CD14-positive monocyte (primary cell): ENCODE results near the gene ACKR4. TPM values are rescaled to one million over a fixed set of nuclear protein-coding genes. Genes with fewer than 3 reads are reported as not detected.

Source experiments
- DNase-seq, 3 donors: peaks; one replicate each; pipeline ENCODE4 v3.0.0-alpha.2; 2011 to 2022
- H2AFZ ChIP-seq: 2 replicates; pipeline ENCODE4 v1.6.0; 2012; ENCODE audit warnings: mild to moderate bottlenecking, low read depth, low read length, inconsistent platforms; ENCODE audit not compliant: insufficient read depth, poor library complexity, severe bottlenecking
- H3K27ac ChIP-seq, 2 donors: 1 replicate in 1 of 2; 2 replicates in 1 of 2; pipeline ENCODE4 v1.5.1; 2012 to 2013; ENCODE audit warnings: low read length in 2 of 2, control low read depth in 1 of 2, inconsistent platforms in 1 of 2, low read depth in 1 of 2, mild to moderate bottlenecking in 1 of 2
- H3K27me3 ChIP-seq, 2 donors: one replicate each; pipeline versions ENCODE4 v1.6.0 to v1.6.1; 2011 to 2013; ENCODE audit warnings: low read length in 2 of 2; ENCODE audit not compliant: control insufficient read depth in 2 of 2, insufficient read depth in 2 of 2
- H3K36me3 ChIP-seq, 2 donors: replicated peaks in 1 of 2; 1 replicate in 1 of 2; 2 replicates in 1 of 2; pipeline versions ENCODE4 v1.5.1 to v1.6.1; 2012 to 2013; ENCODE audit warnings: low read length in 2 of 2, control low read depth in 1 of 2, inconsistent platforms in 1 of 2, mild to moderate bottlenecking in 1 of 2; ENCODE audit not compliant: insufficient read depth in 2 of 2, control insufficient read depth in 1 of 2
- H3K4me1 ChIP-seq, 2 donors: 1 replicate in 1 of 2; 2 replicates in 1 of 2; pipeline versions ENCODE4 v1.5.1 to v1.6.1; 2012 to 2013; ENCODE audit warnings: low read length in 2 of 2, control low read depth in 1 of 2, inconsistent platforms in 1 of 2, mild to moderate bottlenecking in 1 of 2, moderate library complexity in 1 of 2; ENCODE audit not compliant: insufficient read depth in 2 of 2, control insufficient read depth in 1 of 2
- H3K4me2 ChIP-seq: replicated peaks from 2 replicates; pipeline ENCODE3; 2012; ENCODE audit warnings: low read length, moderate library complexity, mild to moderate bottlenecking; ENCODE audit not compliant: poor library complexity, severe bottlenecking; ENCODE audit errors: extremely low read depth
- H3K4me3 ChIP-seq, 3 experiments: fragments of 200-600 bp in 1 of 3; sonication (generic) in 1 of 3; replicated peaks in 1 of 3; 1 replicate in 2 of 3; 2 replicates in 1 of 3; pipeline ENCODE4 v1.5.1; 2011 to 2013; ENCODE audit warnings: low read length in 3 of 3, mild to moderate bottlenecking in 3 of 3, control low read depth in 2 of 3, low read depth in 2 of 3, inconsistent platforms in 1 of 3, moderate library complexity in 1 of 3
- H3K79me2 ChIP-seq: 2 replicates; pipeline ENCODE4 v1.6.0; 2012; ENCODE audit warnings: mild to moderate bottlenecking, control low read depth, inconsistent platforms, low read length, moderate library complexity; ENCODE audit not compliant: insufficient read depth
- H3K9ac ChIP-seq: 2 replicates; pipeline ENCODE4 v1.6.0; 2017; ENCODE audit warnings: low read length, mild to moderate bottlenecking; ENCODE audit not compliant: insufficient read depth, poor library complexity, severe bottlenecking
- H3K9me3 ChIP-seq, 2 donors: replicated peaks in 1 of 2; 1 replicate in 1 of 2; 2 replicates in 1 of 2; pipeline versions ENCODE4 v1.5.1 to v1.6.1; 2012 to 2013; ENCODE audit warnings: low read length in 2 of 2, control low read depth in 1 of 2; ENCODE audit not compliant: control insufficient read depth in 1 of 2, insufficient read depth in 1 of 2
- H4K20me1 ChIP-seq: 2 replicates; pipeline ENCODE4 v1.6.0; 2012; ENCODE audit warnings: mild to moderate bottlenecking, low read length, control low read depth, moderate library complexity; ENCODE audit not compliant: insufficient read depth
- H3K27ac Mint-ChIP-seq, 7 donors: one replicate each; pipeline ENCODE4 v1.8.0; 2020; ENCODE audit warnings: mild to moderate bottlenecking in 7 of 7, mixed read lengths in 7 of 7, moderate library complexity in 6 of 7, inconsistent platforms in 2 of 7
- H3K27me3 Mint-ChIP-seq, 3 donors: one replicate each; pipeline ENCODE4 v1.8.0; 2021 to 2022; ENCODE audit warnings: low read depth in 3 of 3, mild to moderate bottlenecking in 3 of 3, mixed read lengths in 3 of 3, moderate library complexity in 3 of 3, inconsistent platforms in 1 of 3
- H3K36me3 Mint-ChIP-seq, 2 donors: one replicate each; pipeline ENCODE4 v1.8.0; 2020; ENCODE audit warnings: mixed read lengths in 2 of 2, inconsistent platforms in 1 of 2, mild to moderate bottlenecking in 1 of 2
- H3K4me1 Mint-ChIP-seq: one replicate; pipeline ENCODE4 v1.8.0; 2020; ENCODE audit warnings: mild to moderate bottlenecking, mixed read lengths
- H3K4me3 Mint-ChIP-seq, 2 donors: one replicate each; pipeline ENCODE4 v1.8.0; 2020; ENCODE audit warnings: mild to moderate bottlenecking in 2 of 2, mixed read lengths in 2 of 2, moderate library complexity in 1 of 2
- H3K9me3 Mint-ChIP-seq, 7 donors: one replicate each; pipeline ENCODE4 v1.8.0; 2020 to 2022; ENCODE audit warnings: mixed read lengths in 7 of 7, mild to moderate bottlenecking in 6 of 7, moderate library complexity in 6 of 7, inconsistent platforms in 2 of 7
- WGBS: methylation state at CpG from one replicate; pipeline ENCODE4 v1.1.5; 2013; ENCODE audit warnings: missing lambda C conversion rate; ENCODE audit not compliant: insufficient coverage; 5-methylcytosine and 5-hydroxymethylcytosine counted together
- intact Hi-C, 2 donors: fragments of 100-400 bp; cut with micrococcal nuclease; formaldehyde crosslinking; loops; one replicate each; pipeline versions ENCODE4 v1.15.0 to v1.15.1; 2023
- polyA plus RNA-seq, 3 donors: library from polyadenylated mRNA; depleted of rRNA in 1 of 3; unstranded in 2 of 3; stranded (reverse) in 1 of 3; fragments of 300-500 nt in 2 of 3; fragments of >200 nt in 1 of 3; fragmentation: Illumina TruSeq in 2 of 3; gene quantifications; 1 replicate in 2 of 3; 2 replicates in 1 of 3; pipeline ENCODE4 v1.2.3, GENCODE V29; 2012 to 2021
- TF ChIP-seq, protein P1 (sequence below): fragments of 200-600 bp; IDR thresholded peaks from one replicate; pipeline ENCODE4 v1.8.0; 2022; ENCODE audit warnings: antibody characterized with exemption, mild to moderate bottlenecking

The ACKR4 gene
- polyA plus RNA-seq, 3 donors = 0.09 TPM; not detected in 2

DNA sequence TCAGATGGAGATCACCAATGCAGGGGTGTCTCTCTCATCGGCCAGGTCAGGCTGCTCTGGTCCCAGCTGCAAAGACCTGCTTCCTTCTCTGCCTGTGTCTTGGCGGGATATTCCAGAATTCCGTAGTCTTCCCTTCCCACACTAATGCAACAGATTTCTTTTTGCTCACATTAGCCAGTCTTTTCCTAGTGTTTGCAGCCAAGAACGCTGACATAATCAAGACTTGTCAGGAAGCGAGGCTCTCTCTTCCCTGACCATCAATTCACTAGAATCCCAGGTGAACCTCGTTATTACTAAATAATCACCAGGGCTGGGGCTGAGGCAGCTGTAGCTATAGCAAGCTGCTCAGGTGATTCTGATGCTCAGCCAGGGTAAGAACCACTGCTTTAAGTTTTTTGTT is 43.2 kb upstream of the ACKR4 start:
- H3K9ac ChIP-seq = no peak overlapping the region
- no peak overlapping the region for H3K27ac ChIP-seq
- H3K36me3 ChIP-seq = no peaks in the 10 kb centered on the region
- H4K20me1 ChIP-seq = no peaks in the 10 kb centered on the region
- Mint-ChIP-seq H3K36me3 (peaks cover 4 to 11% of the 10 kb centered on the region in 2 donors), H3K4me3 (no peak overlapping the region), H3K27ac (no peak overlapping the region), H3K4me1 (peaks cover 14% of the 10 kb centered on the region), H3K27me3 (peaks cover 0 to 3% (median 0%) of the 10 kb centered on the region in 3 donors), H3K9me3 (peaks cover 0 to 3% (median 0%) of the 10 kb centered on the region in 7 donors)
- H3K79me2 ChIP-seq = no peaks in the 10 kb centered on the region
- H3K27me3 ChIP-seq = no peaks in the 10 kb centered on the region
- H3K4me1 ChIP-seq = peaks cover 5 to 7% of the 10 kb centered on the region in 2 donors
- H2AFZ ChIP-seq = no peak overlapping the region
- TF ChIP-seq, protein P1, sequence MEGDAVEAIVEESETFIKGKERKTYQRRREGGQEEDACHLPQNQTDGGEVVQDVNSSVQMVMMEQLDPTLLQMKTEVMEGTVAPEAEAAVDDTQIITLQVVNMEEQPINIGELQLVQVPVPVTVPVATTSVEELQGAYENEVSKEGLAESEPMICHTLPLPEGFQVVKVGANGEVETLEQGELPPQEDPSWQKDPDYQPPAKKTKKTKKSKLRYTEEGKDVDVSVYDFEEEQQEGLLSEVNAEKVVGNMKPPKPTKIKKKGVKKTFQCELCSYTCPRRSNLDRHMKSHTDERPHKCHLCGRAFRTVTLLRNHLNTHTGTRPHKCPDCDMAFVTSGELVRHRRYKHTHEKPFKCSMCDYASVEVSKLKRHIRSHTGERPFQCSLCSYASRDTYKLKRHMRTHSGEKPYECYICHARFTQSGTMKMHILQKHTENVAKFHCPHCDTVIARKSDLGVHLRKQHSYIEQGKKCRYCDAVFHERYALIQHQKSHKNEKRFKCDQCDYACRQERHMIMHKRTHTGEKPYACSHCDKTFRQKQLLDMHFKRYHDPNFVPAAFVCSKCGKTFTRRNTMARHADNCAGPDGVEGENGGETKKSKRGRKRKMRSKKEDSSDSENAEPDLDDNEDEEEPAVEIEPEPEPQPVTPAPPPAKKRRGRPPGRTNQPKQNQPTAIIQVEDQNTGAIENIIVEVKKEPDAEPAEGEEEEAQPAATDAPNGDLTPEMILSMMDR = no peak
- WGBS = 96% methylated on average over 5 of the region's 6 CpGs
- no peaks in the 10 kb centered on the region for H3K9me3 ChIP-seq
- H3K4me2 ChIP-seq = no peak overlapping the region
- intact Hi-C loops = no loop called here
- no peak overlapping the region for H3K4me3 ChIP-seq
- no peak for DNase-seq

GRCh38 chr3:132554437-132554836 is 42.6 kb upstream of the ACKR4 start:
- intact Hi-C loops = no loop called here
- Mint-ChIP-seq H3K27me3 (peaks cover 0 to 3% (median 0%) of the 10 kb centered on the region in 3 donors), H3K4me1 (peaks cover 14% of the 10 kb centered on the region), H3K9me3 (peaks cover 0 to 3% (median 0%) of the 10 kb centered on the region in 7 donors), H3K4me3 (no peak overlapping the region), H3K36me3 (peaks cover 4 to 12% of the 10 kb centered on the region in 2 donors), H3K27ac (peak overlapping the region in 1 of 7 donors; percentile 2)
- WGBS = 97% methylated on average over 4 of the region's 8 CpGs
- H3K4me1 ChIP-seq = peaks cover 5 to 7% of the 10 kb centered on the region in 2 donors
- no peak for DNase-seq
- H3K4me2 ChIP-seq = no peak overlapping the region
- TF ChIP-seq, protein P1 = no peak
- H3K9me3 ChIP-seq = no peaks in the 10 kb centered on the region
- H3K36me3 ChIP-seq = no peaks in the 10 kb centered on the region
- H3K27me3 ChIP-seq = no peaks in the 10 kb centered on the region
- no peak overlapping the region for H3K4me3 ChIP-seq
- no peak overlapping the region for H2AFZ ChIP-seq
- no peaks in the 10 kb centered on the region for H4K20me1 ChIP-seq
- no peaks in the 10 kb centered on the region for H3K79me2 ChIP-seq
- H3K9ac ChIP-seq = no peak overlapping the region
- H3K27ac ChIP-seq = no peak overlapping the region
